H1 (cell line): ENCODE data around the gene TRAP1. TPM values are rescaled to one million over a fixed set of nuclear protein-coding genes. Genes with fewer than 3 reads are reported as not detected.

ENCODE experiments used
- CTCF ChIA-PET: fragments of 300-600 bp; sonication (Branson Sonifier 250); formaldehyde crosslinking; loops from one replicate; lab custom pipeline; 2021; ENCODE audit not compliant: partially characterized antibody; lab: Charles Lee
- POLR2A ChIA-PET: fragments of 300-600 bp; sonication (Branson Sonifier 250); formaldehyde crosslinking; loops from one replicate; lab custom pipeline; 2021; ENCODE audit warnings: inconsistent platforms; ENCODE audit not compliant: partially characterized antibody; lab: Charles Lee
- DNase-seq, 2 experiments: peaks; one replicate each; pipeline versions ENCODE4 v3.0.0 to v3.0.0-alpha.2; 2010 to 2022; ENCODE audit warnings: low spot score in 2 of 2, low read depth in 1 of 2, mixed read lengths in 1 of 2
- FAIRE-seq: peaks from 2 replicates; lab custom pipeline; 2011; peaks lifted over from hg19 to GRCh38; lab: Jason Lieb, UNC
- H2AFZ ChIP-seq: 2 replicates; pipeline ENCODE4 v1.8.1; 2012; ENCODE audit warnings: low read length, inconsistent platforms
- H2AK5ac ChIP-seq: 2 replicates; pipeline ENCODE4 v1.6.1; 2013; ENCODE audit warnings: low read depth, low read length
- H2BK120ac ChIP-seq: replicated peaks from 2 replicates; pipeline ENCODE3; 2013; ENCODE audit warnings: low read depth, low read length, inconsistent platforms
- H2BK12ac ChIP-seq: 2 replicates; pipeline ENCODE4 v1.6.1; 2013; ENCODE audit warnings: low read depth, low read length
- H2BK15ac ChIP-seq: 2 replicates; pipeline ENCODE4 v1.6.1; 2013; ENCODE audit warnings: low read length
- H2BK20ac ChIP-seq: 2 replicates; pipeline ENCODE4 v1.6.1; 2013; ENCODE audit warnings: low read length
- H2BK5ac ChIP-seq: 2 replicates; pipeline ENCODE4 v1.6.1; 2013; ENCODE audit warnings: low read depth, low read length
- H3K14ac ChIP-seq: 2 replicates; pipeline ENCODE4 v1.6.1; 2013; ENCODE audit warnings: inconsistent platforms; ENCODE audit not compliant: insufficient read length
- H3K18ac ChIP-seq: 2 replicates; pipeline ENCODE4 v1.6.1; 2013; ENCODE audit warnings: low read length; ENCODE audit errors: extremely low read depth
- H3K23ac ChIP-seq: 2 replicates; pipeline ENCODE4 v1.6.1; 2013; ENCODE audit warnings: inconsistent platforms; ENCODE audit not compliant: insufficient read length
- H3K23me2 ChIP-seq: 2 replicates; pipeline ENCODE4 v1.6.1; 2013; ENCODE audit warnings: low read depth, low read length
- H3K27ac ChIP-seq: 2 replicates; pipeline ENCODE4 v1.6.1; 2011; ENCODE audit warnings: low read depth, low read length, inconsistent platforms
- H3K27me3 ChIP-seq, 4 experiments: replicated peaks in 1 of 4; 1 replicate in 1 of 4; 2 replicates in 3 of 4; pipeline versions ENCODE4 v1.6.1 to v1.8.1; 2011 to 2013; ENCODE audit warnings: low read length in 3 of 4, mild to moderate bottlenecking in 3 of 4, inconsistent platforms in 2 of 4, mixed read lengths in 2 of 4, moderate library complexity in 1 of 4; ENCODE audit not compliant: control insufficient read depth in 3 of 4, insufficient read depth in 3 of 4; ENCODE audit errors: extremely low read depth in 1 of 4
- H3K36me3 ChIP-seq, 4 experiments: 2 replicates each; pipeline versions ENCODE4 v1.6.1 to v1.8.1; 2011 to 2013; ENCODE audit warnings: mild to moderate bottlenecking in 4 of 4, low read length in 3 of 4, moderate library complexity in 2 of 4, control low read depth in 1 of 4, inconsistent platforms in 1 of 4; ENCODE audit not compliant: insufficient read depth in 4 of 4, control insufficient read depth in 2 of 4
- H3K4ac ChIP-seq: replicated peaks from 2 replicates; pipeline ENCODE3; 2013; ENCODE audit warnings: low read length, low read depth, mixed read lengths, inconsistent platforms; ENCODE audit not compliant: insufficient read length
- H3K4me1 ChIP-seq, 4 experiments: replicated peaks in 1 of 4; 1 replicate in 1 of 4; 2 replicates in 3 of 4; pipeline versions ENCODE4 v1.6.1 to v1.8.1; 2011 to 2013; ENCODE audit warnings: low read length in 3 of 4, inconsistent platforms in 2 of 4, mixed read lengths in 1 of 4; ENCODE audit not compliant: insufficient read depth in 4 of 4, control insufficient read depth in 3 of 4
- H3K4me2 ChIP-seq, 2 experiments: 2 replicates each; pipeline versions ENCODE4 v1.6.1 to v1.8.1; 2011 to 2013; ENCODE audit warnings: low read depth in 2 of 2, low read length in 2 of 2, control low read depth in 1 of 2, inconsistent platforms in 1 of 2, mild to moderate bottlenecking in 1 of 2; ENCODE audit not compliant: insufficient read depth in 1 of 2
- H3K4me3 ChIP-seq, 4 experiments: fragments of 200-600, 300-600 bp in 1 of 4; sonication (generic), shearing (Covaris generic), sonication (Bioruptor Twin) in 1 of 4; 2 replicates each; pipeline versions ENCODE4 v1.5.1 to v1.8.1; 2011 to 2016; ENCODE audit warnings: low read length in 4 of 4, low read depth in 3 of 4, control low read depth in 2 of 4, inconsistent platforms in 2 of 4, mild to moderate bottlenecking in 2 of 4, mixed read lengths in 1 of 4, moderate library complexity in 1 of 4; ENCODE audit not compliant: insufficient read depth in 2 of 4; ENCODE audit errors: extremely low read depth in 1 of 4
- H3K56ac ChIP-seq: replicated peaks from 2 replicates; pipeline ENCODE3; 2013; ENCODE audit warnings: low read depth, mild to moderate bottlenecking, mixed read lengths, low read length, inconsistent platforms; ENCODE audit not compliant: insufficient read length
- H3K79me1 ChIP-seq: 2 replicates; pipeline ENCODE4 v1.6.1; 2013; ENCODE audit warnings: low read depth, low read length, control low read depth
- H3K79me2 ChIP-seq, 2 experiments: 2 replicates each; pipeline versions ENCODE4 v1.6.1 to v1.8.1; 2012 to 2013; ENCODE audit warnings: low read length in 2 of 2, mild to moderate bottlenecking in 2 of 2, inconsistent platforms in 1 of 2; ENCODE audit not compliant: insufficient read depth in 2 of 2, control insufficient read depth in 1 of 2
- H3K9ac ChIP-seq, 4 experiments: replicated peaks in 1 of 4; 1 replicate in 1 of 4; 2 replicates in 3 of 4; pipeline versions ENCODE4 v1.6.1 to v1.8.1; 2011 to 2013; ENCODE audit warnings: low read depth in 3 of 4, low read length in 3 of 4, control low read depth in 2 of 4, mild to moderate bottlenecking in 2 of 4, moderate library complexity in 2 of 4, inconsistent platforms in 1 of 4; ENCODE audit errors: extremely low read depth in 1 of 4
- H3K9me3 ChIP-seq, 2 experiments: 2 replicates each; pipeline versions ENCODE4 v1.6.1 to v1.8.1; 2012 to 2013; ENCODE audit warnings: mild to moderate bottlenecking in 2 of 2, moderate library complexity in 2 of 2, control low read depth in 1 of 2, inconsistent platforms in 1 of 2, low read depth in 1 of 2, low read length in 1 of 2, mixed read lengths in 1 of 2; ENCODE audit not compliant: insufficient read depth in 2 of 2
- H4K20me1 ChIP-seq, 2 experiments: replicated peaks in 1 of 2; 2 replicates each; pipeline versions ENCODE3 to v1.8.1; 2011 to 2013; ENCODE audit warnings: inconsistent platforms in 2 of 2, low read length in 2 of 2, mild to moderate bottlenecking in 1 of 2; ENCODE audit not compliant: insufficient read depth in 2 of 2, control insufficient read depth in 1 of 2
- H4K5ac ChIP-seq: 2 replicates; pipeline ENCODE4 v1.6.1; 2013; ENCODE audit warnings: low read length, low read depth, mixed read lengths, inconsistent platforms; ENCODE audit not compliant: insufficient read length
- H4K8ac ChIP-seq: 2 replicates; pipeline ENCODE4 v1.8.0; 2013; ENCODE audit warnings: mild to moderate bottlenecking, moderate library complexity, low read length, inconsistent platforms; ENCODE audit not compliant: insufficient read depth; ENCODE audit errors: extremely low read depth
- H4K91ac ChIP-seq: replicated peaks from 2 replicates; pipeline ENCODE3; 2013; ENCODE audit warnings: low read length, mixed read lengths, inconsistent platforms; ENCODE audit not compliant: insufficient read length
- CTBP2 ChIP-seq: IDR thresholded peaks from 2 replicates; pipeline ENCODE4 v1.7.0; 2011; ENCODE audit warnings: borderline replicate concordance, mild to moderate bottlenecking, moderate library complexity, mixed read lengths, low read length; ENCODE audit not compliant: insufficient read depth, insufficient read length
- CTCF ChIP-seq, 3 experiments: IDR thresholded peaks; 1 replicate in 2 of 3; 2 replicates in 1 of 3; pipeline versions ENCODE4 v1.5.1 to v1.6.1; 2011; ENCODE audit warnings: low read length in 3 of 3, mild to moderate bottlenecking in 3 of 3, inconsistent platforms in 2 of 3, low read depth in 1 of 3, moderate library complexity in 1 of 3; ENCODE audit not compliant: insufficient read depth in 1 of 3; ENCODE audit errors: control extremely low read depth in 1 of 3
- EZH2 ChIP-seq: fragments of 200-600 bp; sonication (generic); IDR thresholded peaks from 2 replicates; pipeline ENCODE4 v1.7.1; 2012; ENCODE audit warnings: low read depth, mild to moderate bottlenecking, moderate library complexity, low read length, inconsistent platforms; ENCODE audit not compliant: severe bottlenecking
- JUND ChIP-seq: IDR thresholded peaks from 2 replicates; pipeline ENCODE4 v1.6.1; 2011; ENCODE audit warnings: mild to moderate bottlenecking, improper control_type of control experiment, low read length
- NRF1 ChIP-seq: IDR thresholded peaks from 2 replicates; pipeline ENCODE4 v1.6.1; 2011; ENCODE audit warnings: mild to moderate bottlenecking, low read depth, low read length, improper control_type of control experiment
- SP1 ChIP-seq: IDR thresholded peaks from 2 replicates; pipeline ENCODE4 v1.6.1; 2011; ENCODE audit warnings: low read depth, low read length
- TCF12 ChIP-seq: IDR thresholded peaks from 2 replicates; pipeline ENCODE4 v1.6.1; 2011; ENCODE audit warnings: low read depth, mild to moderate bottlenecking, low read length
- YY1 ChIP-seq: IDR thresholded peaks from 2 replicates; pipeline ENCODE4 v1.6.1; 2011; ENCODE audit warnings: low read depth, mild to moderate bottlenecking, low read length
- WGBS, 2 experiments: shearing (Covaris generic) in 1 of 2; methylation state at CpG; one replicate each; pipeline versions ENCODE4 v1.1.6 to v1.1.7; 2013 to 2015; ENCODE audit warnings: low lambda C conversion rate in 2 of 2, mixed read lengths in 2 of 2, inconsistent platforms in 1 of 2, low coverage in 1 of 2, missing lambda C conversion rate in 1 of 2; ENCODE audit not compliant: insufficient replicate concordance in 2 of 2, insufficient coverage in 1 of 2, insufficient read length in 1 of 2; ENCODE audit errors: extremely low coverage in 1 of 2, missing lambda C conversion rate in 1 of 2; 5-methylcytosine and 5-hydroxymethylcytosine counted together
- polyA plus RNA-seq, 7 experiments: library from polyadenylated mRNA; depleted of rRNA in 3 of 7; stranded (reverse) in 5 of 7; unstranded in 2 of 7; fragments of >200 nt in 5 of 7; fragments of 200-250 nt in 2 of 7; gene quantifications; 1 replicate in 5 of 7; 2 replicates in 1 of 7; 4 replicates in 1 of 7; pipeline versions ENCODE4 v1.2.1 to v1.2.3, GENCODE V29; 2011 to 2013; ENCODE audit warnings: missing spikeins in 2 of 7, mixed read lengths in 2 of 7
- total RNA-seq: library from RNA; stranded (reverse); fragmentation: NEBNext Ultra II Directional; extraction: Animal tissue kit (Norgen Biotek cat#: 25700); gene quantifications from 2 replicates; pipeline ENCODE4 v1.2.1, GENCODE V29; 2021

The TRAP1 gene
- total and polyA plus RNA-seq, 2 of the 8 experiments (the other 6 are each of a cell fraction or from before 2014, with no cell fraction given), result 215 to 283 TPM

DNA sequence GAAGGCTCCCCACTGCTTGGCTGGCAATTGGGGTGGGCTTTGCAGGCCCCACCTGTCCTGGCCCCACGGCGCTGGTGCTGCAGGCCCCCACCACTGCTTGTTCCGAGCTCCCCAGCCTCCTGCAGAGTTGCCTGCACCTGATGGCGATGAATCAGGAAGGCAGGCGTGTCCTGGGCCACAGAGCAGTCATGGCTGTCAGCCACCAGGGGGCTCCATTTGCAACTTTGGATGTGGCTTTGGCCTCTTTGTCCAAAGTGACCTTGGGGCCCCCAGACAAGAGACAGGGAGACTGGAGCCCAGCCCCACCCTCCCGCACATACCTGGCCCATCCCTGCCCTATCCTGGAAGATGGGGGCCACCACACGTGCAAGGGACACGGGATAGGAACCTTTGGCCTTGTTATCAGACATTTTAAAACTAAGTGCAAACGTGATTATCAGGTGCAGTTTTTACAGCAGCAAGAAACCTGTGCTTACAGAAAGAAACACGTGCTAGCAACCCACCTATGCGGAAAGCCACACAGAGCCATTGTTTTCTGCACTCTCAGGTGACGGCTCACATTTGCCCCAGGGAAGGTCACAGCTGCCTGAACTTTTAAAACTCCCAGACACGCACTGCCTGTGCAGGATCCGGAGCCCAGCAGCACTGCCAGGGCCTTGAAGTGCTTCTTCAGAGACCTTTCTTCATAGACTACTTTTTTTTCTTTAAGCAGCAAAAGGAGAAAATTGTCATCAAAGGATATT lies 62.9 kb downstream of the TRAP1 start, which contains the start of gene DNASE1:
TSS of gene DNASE1 (plus strand) at position 443 of the 743 bp plus-strand sequence. CDS start 683 bp downstream, outside the sequence.
- no peaks in the 10 kb centered on the region for H3K23me2 ChIP-seq
- H2BK15ac ChIP-seq, result 0 out of 2 replicates have a peak within 1 kb of the TSS, but pooled peaks have one; percentile 23
- 79% methylated on average over 14 of the region's 14 CpGs; no CpG with 5 or more reads in 1 of the 2 experiments for WGBS, 2 experiments
- no peak within 1 kb of the TSS for H4K91ac ChIP-seq
- H2BK5ac ChIP-seq, result peak within 1 kb of the TSS; percentile 71
- H2BK20ac ChIP-seq, result no peak within 1 kb of the TSS
- H3K4me3 ChIP-seq, result no peak within 1 kb of the TSS
- H4K5ac ChIP-seq, result no peak within 1 kb of the TSS
- H3K18ac ChIP-seq, result no peak within 1 kb of the TSS
- DNase-seq (peak; percentile 61 to 85), FAIRE-seq (peak; percentile 62)
- H3K23ac ChIP-seq, result no peak within 1 kb of the TSS
- H3K9ac ChIP-seq, result no peak within 1 kb of the TSS
- H3K4me1 ChIP-seq, result peaks cover 0 to 13% (median 9%) of the 10 kb centered on the region in 4 experiments; a peak in 5 of 7 replicates
- H3K27ac ChIP-seq, result peak within 1 kb of the TSS; percentile 32; the same call in 1 of the 2 replicates
- H3K4me2 ChIP-seq, result no peak within 1 kb of the TSS
- no peak within 1 kb of the TSS; the same call in 1 of the 2 replicates for H2AK5ac ChIP-seq
- H3K79me1 ChIP-seq, result peaks cover 2% of the 10 kb centered on the region; the same call in 1 of the 2 replicates
- no peaks in the 10 kb centered on the region for H3K9me3 ChIP-seq
- peaks cover 1 to 12% of the 10 kb centered on the region in 2 experiments for H4K20me1 ChIP-seq
- ChIA-PET CTCF (interaction anchor here (0.6 to 4.0 kb wide), 18 partner anchors 10 to 210 kb away, joined by 3 to 22 read pairs (median 4); partner anchors contain the start of gene TRAP1), POLR2A (interaction anchor here (0.7 to 1.6 kb wide), 4 partner anchors 13 to 226 kb away, joined by 3 to 4 read pairs (median 3); partner anchors contain the start of gene CREBBP)
- no peak within 1 kb of the TSS for H3K4ac ChIP-seq
- no peak within 1 kb of the TSS for H3K56ac ChIP-seq
- no peak within 1 kb of the TSS for H2AFZ ChIP-seq
- H3K36me3 ChIP-seq, result peaks cover 20 to 27% (median 26%) of the 10 kb centered on the region in 4 experiments
- no peaks in the 10 kb centered on the region for H3K27me3 ChIP-seq
- H3K79me2 ChIP-seq, result no peaks in the 10 kb centered on the region
- no peak within 1 kb of the TSS for H2BK120ac ChIP-seq
- H4K8ac ChIP-seq, result no peak within 1 kb of the TSS
- 0 out of 2 replicates have a peak within 1 kb of the TSS, but pooled peaks have one; percentile 17 for H2BK12ac ChIP-seq
- H3K14ac ChIP-seq, result no peak within 1 kb of the TSS
- TF ChIP-seq CTCF (IDR thresholded peaks at IDR 0.05; ENCODE audit: control extremely low read depth in 1 of 3, insufficient read depth in 1 of 3, low read depth in 1 of 3, low read length in 3 of 3), result peak; percentile 79 to 94 (median 90)
- TF ChIP-seq CTBP2, result no peak
- TF ChIP-seq YY1, result peak; percentile 68; the same call in 1 of the 2 replicates
- no peak for TF ChIP-seq EZH2
- no peak for TF ChIP-seq NRF1
- TF ChIP-seq SP1, result no peak
- TF ChIP-seq TCF12, result peak; percentile 18; the same call in 1 of the 2 replicates
- no peak for TF ChIP-seq JUND
